Urothelium cell line (cell line): ENCODE measurements around the gene PRKCH.

Experiments
- DNase-seq: peaks from one replicate; pipeline ENCODE4 v3.0.0; 2011; ENCODE audit warnings: low spot score, mixed read lengths
- FAIRE-seq: peaks from 2 replicates; lab custom pipeline; 2011; peaks lifted over from hg19 to GRCh38; lab: Jason Lieb, UNC

PRKCH gene

GRCh38 chr14:61502459-61503093 lies 181.2 kb downstream of the PRKCH start:
- no peak for FAIRE-seq
- DNase-seq = peak; percentile 67

GRCh38 chr14:61503167-61503801 lies 181.9 kb downstream of the PRKCH start:
- no peak for FAIRE-seq
- no peak for DNase-seq

DNA sequence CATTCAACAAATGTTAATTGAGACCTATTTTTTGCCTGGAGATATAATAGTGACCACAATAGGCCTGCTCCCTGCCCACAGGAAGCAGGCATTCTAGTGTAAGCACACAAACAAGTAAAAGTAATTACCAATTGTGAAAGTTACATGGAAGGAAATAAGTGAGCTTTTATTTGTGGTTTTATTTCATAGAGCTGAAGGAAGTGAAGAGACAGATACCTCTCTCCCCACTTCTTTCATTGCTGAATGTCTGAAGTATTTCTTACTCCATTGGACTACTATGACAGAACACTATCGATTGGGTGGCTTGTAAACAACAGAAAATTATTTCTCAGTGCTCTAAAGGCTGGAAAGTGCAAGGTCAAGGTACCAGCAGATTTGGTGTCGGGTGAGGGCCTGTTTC lies 183.5 kb downstream of the PRKCH start:
- DNase-seq (no peak), FAIRE-seq (no peak)

GRCh38 chr14:61505815-61506809 lies 184.7 kb downstream of the PRKCH start:
- no peak for FAIRE-seq
- no peak for DNase-seq

GRCh38 chr14:61508526-61508925 lies 187.1 kb downstream of the PRKCH start:
- DNase-seq (no peak), FAIRE-seq (no peak)

DNA sequence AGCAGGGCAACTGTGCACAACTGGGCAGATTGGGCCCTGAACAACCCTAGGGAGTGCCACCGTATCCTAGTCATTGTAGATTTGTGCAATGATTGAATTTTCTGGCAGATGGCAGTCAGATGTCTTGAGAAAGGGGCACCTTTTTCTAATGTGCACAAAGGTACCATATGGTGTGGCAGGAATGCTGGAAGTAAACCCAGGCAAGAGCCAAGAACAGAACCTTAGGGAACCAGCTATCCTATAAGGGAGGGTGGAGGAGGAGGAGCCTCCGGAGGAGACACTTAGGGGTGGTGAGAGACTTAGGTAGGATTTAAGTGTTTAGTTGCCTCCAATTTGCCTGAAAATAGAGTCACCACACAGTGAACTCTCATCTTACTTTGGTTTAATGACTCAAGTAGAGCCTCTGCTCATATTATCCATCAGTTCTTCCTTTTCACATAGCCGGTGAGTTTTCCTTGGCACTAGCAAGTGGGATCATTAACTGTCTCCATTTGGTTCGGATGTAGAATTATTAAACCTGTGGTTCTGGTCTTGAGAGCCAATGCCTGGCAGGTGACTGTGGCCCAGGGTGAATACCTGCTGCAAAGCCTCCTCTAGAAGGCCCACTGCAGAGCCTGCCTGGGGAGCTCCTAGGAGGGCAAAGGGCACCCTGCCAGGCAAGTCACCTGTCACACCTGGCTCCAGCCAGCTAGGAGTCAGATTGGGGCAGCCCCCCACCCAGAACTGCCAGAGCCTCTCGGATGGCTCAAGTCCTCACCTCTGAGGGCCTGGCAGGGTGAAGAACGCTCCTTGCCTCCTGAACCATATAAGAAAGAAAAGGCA lies 189.6 kb downstream of the PRKCH start:
- peak; percentile 53 for FAIRE-seq
- no peak for DNase-seq

DNA sequence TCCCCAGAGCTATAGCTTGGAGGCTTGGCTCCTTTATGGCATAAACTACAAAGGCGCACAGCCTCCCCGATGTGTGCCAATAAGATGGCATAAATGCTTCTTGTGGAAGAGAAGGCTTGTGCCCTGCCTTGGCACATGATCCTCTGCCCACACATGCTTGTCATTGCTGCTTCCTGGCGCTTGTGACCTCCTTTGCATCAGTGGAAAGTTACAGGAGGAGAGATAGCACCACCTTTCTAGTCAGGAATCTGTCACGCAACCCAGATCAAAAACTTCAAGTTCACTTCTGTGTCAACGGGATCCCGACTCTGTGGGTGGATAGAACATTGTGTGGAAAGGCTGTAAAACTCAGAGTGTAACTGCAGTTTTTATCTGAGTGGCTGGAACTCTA lies 190.2 kb downstream of the PRKCH start:
- DNase-seq (no peak), FAIRE-seq (peak; percentile 87)

DNA sequence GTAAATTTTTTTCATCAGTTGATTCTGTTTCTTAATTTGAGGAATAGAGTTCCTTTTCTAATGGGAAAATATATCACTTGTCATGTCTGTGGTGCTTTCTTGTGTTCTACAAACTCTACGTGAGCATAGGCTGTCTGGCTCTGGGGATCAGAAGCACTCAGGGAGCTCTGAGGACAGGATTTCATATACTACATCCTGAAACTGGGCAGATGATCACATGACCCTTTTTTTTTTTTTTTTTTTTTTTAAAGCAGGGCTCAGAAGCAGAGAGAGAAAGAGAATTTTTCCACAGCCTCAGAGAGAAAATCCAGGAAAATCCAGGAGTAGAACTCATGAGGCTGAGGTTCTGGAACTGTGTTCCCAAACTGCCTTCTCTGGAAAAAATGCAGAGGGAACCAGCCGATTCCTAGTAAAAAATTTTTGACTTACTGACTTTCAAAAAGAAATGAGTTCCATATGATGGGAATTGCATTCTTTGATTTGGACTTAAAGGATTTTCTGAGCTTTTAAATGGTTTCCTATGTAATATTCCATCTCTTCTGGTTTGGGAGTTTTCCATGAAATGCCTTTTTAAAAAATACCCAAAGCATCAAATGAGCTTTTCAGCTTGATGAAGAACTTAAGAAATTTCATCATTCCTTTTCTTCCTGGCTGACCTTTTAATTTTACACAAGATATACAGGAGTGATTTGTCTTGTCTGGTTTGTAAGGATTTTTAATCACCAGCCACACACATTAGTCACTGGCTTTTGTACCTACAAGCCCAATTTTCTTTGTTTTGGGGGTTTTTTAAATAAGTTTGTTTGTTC lies 190.9 kb downstream of the PRKCH start:
- DNase-seq = no peak
- no peak for FAIRE-seq

DNA sequence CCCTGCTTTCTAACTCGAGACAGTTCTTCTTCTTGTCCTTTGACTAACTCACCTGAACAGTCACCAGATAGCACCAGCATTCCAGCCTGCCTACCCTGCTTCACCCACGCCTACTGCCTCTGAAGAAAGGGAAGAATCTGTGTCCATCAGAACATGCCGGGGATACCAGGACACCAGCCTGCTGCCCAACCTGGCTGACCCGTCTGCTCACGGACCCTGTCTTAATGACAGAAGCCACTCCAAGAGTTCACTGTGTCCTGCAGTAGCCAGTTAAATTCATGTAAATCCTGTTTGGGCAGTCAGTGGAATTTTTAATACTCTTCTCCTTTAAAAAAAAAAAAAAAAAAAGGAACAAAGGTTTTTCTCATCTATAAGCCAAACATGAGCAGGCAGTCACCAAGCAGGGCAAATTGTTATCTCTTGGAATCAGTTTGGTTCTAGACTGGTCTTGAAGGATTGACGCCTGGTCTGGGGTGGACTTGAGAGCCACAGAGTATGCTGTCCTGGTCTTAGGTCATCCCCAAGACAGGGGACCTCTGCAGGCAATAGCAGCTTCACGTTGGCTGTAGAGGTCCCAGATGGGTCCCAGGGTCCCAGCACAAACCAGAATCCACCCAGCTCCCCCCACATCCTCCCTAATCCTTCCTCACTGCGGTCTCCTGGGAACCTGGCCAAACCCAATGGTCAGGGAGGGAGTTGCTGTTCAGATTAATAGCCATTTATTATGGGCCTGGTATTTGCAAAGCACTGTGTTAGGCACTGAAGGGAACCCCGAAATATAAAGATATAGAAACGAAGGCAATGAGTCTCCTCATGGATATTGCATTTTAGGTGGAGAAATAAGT lies 192.8 kb downstream of the PRKCH start:
- peak; percentile 65 for FAIRE-seq
- no peak for DNase-seq

- DNase-seq (no peak), FAIRE-seq (peak; percentile 74)
Measured at GRCh38 chr14:61514927-61515326, 193.5 kb downstream of the PRKCH start.

DNA sequence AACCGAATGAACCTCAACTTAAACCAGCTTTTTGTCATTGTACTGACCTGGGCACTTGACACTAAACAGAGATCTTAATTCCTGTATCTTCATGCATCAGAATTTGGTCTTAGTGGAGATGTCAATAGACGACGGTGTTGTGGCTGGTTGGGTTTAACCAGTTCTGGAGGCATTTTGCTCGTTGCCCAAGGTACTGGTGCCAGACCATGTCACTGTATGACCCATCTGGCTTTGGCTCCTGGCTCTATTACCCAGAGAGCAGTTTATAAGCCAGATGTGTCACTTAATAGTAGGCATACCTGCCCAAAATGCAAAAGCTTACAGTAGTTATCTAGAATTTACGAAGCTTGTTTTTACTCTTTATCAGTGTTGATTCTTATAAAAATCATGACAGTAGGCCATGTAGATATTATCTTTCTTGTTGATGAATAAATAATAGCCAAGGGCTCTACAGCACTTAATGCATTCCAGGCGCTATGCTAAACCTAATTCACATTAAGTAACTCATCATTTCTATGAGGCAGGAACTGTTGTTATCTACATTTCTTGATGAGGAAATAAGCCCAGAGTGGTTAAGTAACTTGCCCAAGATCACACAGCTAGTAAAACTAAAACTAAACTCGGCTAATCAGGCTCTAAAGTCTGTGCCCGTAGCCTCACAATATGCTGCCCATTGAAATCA lies 194.2 kb downstream of the PRKCH start:
- DNase-seq = no peak
- FAIRE-seq = peak; percentile 76

DNA sequence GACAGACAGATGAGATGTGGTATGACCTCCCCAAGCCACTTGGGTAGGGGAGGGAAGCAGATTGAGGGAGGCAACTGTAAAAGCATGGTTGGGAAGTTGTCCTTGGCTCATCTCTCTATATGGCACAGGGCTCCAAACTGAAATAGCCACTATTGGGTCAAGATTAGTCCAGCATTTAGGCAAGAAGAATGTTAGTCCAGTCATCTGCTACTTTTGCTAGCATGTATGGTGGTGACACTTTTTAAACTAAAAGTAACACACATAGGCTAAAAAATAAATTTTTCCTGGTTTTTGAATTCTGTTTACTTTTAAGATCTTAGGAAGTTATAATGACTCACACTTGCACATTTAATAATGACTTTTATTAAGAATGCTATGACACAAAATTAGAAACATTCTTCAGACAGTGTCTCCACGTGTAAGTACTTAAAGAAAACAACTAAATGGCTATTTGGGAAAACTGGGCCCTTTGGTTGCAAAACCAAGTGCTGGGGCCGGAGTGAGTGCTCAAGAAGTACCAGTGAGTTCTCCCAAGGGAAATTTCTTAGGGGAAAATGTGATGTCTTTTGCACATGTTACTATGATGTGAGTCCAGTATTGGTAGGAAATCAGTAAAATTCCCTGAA lies 194.9 kb downstream of the PRKCH start:
- DNase-seq (no peak), FAIRE-seq (no peak)

GRCh38 chr14:61516964-61517653 lies 195.7 kb downstream of the PRKCH start:
- FAIRE-seq = peak; percentile 68

DNA sequence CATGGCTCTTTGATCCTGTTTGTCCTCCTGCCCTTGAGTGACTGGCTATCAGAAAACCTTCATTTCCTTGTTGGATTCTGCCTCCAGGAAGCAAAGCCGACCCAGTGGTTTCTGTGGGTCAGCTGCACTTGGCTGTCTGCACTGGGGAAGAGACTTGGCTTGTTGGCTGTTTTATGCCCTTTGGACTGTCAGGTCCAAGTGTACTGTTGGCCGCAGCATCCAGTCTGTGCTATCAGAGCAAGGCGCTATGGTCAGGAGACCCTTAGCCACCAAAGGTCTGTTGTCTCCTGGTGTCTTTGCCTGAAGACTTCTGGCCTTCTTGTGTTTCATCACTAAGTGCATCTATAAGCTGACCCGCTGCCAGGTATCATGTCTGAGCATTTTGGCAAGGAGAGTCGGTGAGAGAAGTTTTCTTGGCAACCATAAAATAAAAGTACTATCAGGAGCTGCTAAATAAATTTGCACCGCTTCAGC lies 196.6 kb downstream of the PRKCH start:
- DNase-seq (no peak), FAIRE-seq (no peak)

More at GRCh38 chr14:61516964-61517653, 195.7 kb downstream of the PRKCH start:
- DNase-seq = no peak

DNA sequence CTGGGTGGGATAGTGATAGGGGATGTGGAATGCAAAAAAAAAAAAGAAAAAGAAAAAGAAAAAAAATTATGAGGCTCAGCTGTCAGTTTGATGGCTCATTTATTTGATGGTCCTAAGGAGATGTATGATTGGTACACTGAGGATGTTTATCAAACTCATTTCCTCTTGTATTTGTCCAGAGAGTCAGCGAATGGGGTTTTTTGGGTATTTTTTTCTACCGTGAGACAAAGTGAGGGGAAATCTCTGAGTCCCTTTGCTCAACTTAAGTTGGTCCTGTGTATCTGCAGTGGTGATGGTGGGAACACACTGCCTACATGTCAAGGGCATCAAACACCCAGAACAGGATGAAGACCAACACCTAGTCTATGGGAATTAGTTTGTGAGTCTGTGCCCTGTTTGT lies 197.0 kb downstream of the PRKCH start:
- DNase-seq (no peak), FAIRE-seq (no peak)

DNA sequence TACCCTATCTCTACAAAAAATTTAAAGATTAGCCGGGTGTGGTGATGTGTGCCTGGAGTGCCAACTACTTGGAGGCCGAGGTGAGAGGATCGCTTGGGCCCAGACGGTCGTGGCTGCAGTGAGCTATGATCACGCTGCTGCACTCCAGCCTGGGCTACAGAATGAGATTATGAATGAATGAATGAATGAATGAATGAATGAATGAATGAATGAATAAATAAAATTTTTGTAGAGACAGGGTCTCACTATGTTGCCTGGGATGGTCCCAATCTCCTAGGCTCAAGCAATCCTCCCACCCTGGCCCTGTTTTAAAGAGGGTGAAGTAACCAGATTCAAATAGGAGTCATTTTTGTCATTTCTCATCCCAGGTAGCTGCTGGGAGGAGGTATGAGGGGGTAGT lies 197.7 kb downstream of the PRKCH start:
- DNase-seq (no peak), FAIRE-seq (no peak)

GRCh38 chr14:61519735-61520134 lies 198.4 kb downstream of the PRKCH start:
- DNase-seq = no peak
- no peak for FAIRE-seq
